ENCODE results near the gene PAGE4.

Gene PAGE4

DNA sequence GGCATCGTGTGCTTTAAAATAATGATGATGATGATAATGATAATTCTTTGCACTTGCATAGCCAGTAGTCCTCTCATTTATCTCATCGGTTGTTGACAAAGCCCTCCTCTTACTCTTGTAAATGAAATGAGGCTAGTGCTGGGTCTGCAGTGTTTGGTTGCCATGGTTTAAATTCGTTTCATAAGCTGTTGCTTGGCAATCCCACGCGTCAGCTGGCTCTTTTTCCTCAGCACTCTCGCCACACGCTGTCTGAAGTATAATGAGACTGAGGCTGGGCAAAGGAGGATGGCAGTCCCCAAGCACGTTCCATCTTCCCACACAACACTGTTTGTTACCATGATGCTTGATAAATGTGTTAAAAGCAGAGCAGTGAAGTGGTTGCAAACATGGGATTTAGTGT is 15.5 kb downstream of the PAGE4 start:
- TF ChIP-seq, protein P1, sequence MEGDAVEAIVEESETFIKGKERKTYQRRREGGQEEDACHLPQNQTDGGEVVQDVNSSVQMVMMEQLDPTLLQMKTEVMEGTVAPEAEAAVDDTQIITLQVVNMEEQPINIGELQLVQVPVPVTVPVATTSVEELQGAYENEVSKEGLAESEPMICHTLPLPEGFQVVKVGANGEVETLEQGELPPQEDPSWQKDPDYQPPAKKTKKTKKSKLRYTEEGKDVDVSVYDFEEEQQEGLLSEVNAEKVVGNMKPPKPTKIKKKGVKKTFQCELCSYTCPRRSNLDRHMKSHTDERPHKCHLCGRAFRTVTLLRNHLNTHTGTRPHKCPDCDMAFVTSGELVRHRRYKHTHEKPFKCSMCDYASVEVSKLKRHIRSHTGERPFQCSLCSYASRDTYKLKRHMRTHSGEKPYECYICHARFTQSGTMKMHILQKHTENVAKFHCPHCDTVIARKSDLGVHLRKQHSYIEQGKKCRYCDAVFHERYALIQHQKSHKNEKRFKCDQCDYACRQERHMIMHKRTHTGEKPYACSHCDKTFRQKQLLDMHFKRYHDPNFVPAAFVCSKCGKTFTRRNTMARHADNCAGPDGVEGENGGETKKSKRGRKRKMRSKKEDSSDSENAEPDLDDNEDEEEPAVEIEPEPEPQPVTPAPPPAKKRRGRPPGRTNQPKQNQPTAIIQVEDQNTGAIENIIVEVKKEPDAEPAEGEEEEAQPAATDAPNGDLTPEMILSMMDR (IDR thresholded peaks at IDR 0.05): no peak
- DNase-seq: no peak
- Histone ChIP-seq H3K27ac (no peak overlapping the region), H3K4me3 (no peak overlapping the region), H3K36me3 (no peaks in the 10 kb centered on the region), H3K27me3 (no peaks in the 10 kb centered on the region), H3K9me3 (no peaks in the 10 kb centered on the region), H3K4me1 (no peaks in the 10 kb centered on the region)
- intact Hi-C loops (cut with DNase I; ENCODE audit: low total_unique reads): no loop called here

DNA sequence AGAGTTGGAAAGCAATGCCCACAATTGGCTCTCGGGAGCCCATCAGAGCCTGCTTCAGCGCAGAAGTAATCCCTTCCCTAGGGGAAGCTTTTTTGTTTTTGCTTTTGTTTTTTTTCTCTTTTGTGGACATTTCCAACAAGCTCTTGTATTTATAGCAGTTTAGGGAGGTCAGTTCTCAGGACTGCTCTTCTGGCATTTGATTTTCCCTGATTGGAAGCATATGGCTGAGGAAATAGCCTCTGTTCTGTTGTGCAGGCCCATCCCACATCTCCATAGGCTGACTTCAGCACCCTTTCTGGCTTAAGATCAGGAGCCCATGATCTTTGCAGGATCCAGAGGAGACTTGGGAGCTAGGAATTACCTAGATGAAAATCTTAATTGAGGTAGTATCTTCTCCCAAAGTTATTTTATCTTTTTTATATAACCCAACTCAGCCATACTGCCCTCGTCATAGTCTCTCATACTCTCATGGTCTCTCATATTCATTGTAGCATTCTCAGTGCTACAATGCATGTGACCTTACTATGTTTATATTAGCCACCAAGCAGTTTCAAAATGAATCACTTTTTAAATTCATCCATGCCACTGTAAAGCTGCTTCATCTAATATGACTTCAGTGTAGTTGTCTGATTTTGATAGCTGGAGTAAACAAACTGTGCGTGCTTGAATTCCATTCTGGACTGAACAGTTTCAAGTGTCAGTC is 16.7 kb downstream of the PAGE4 start:
- TF ChIP-seq, protein P1 (IDR thresholded peaks at IDR 0.05): no peak
- Histone ChIP-seq H3K27me3 (no peaks in the 10 kb centered on the region), H3K36me3 (no peaks in the 10 kb centered on the region), H3K27ac (no peak overlapping the region), H3K4me1 (no peaks in the 10 kb centered on the region), H3K4me3 (no peak overlapping the region), H3K9me3 (no peaks in the 10 kb centered on the region)
- intact Hi-C loops (cut with DNase I; ENCODE audit: low total_unique reads): no loop called here
- DNase-seq: no peak

DNA sequence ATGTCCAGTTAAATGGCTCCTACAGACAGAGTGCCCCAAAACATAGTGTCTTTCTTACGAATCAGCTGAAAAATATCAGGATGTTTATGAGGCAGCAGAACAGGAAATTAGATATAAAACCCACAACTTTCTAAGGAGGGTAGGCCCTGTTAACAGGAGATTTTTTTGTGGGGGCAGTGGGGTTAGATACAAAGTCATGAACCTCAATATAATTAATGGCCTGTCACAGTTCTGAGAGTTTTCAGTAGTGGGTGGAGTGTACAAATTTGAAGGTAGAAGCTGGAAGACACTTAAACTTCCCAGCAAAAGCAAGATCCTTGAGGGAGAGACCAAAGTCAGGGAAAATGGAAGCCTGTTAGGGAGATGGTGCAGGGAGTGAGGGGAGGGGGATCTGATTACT is 17.4 kb downstream of the PAGE4 start:
- Histone ChIP-seq H3K4me1 (no peaks in the 10 kb centered on the region), H3K9me3 (no peaks in the 10 kb centered on the region), H3K27me3 (no peaks in the 10 kb centered on the region), H3K27ac (no peak overlapping the region), H3K36me3 (no peaks in the 10 kb centered on the region), H3K4me3 (no peak overlapping the region)
- TF ChIP-seq, protein P1 (IDR thresholded peaks at IDR 0.05): no peak
- intact Hi-C loops (cut with DNase I; ENCODE audit: low total_unique reads): no loop called here
- DNase-seq: no peak

DNA sequence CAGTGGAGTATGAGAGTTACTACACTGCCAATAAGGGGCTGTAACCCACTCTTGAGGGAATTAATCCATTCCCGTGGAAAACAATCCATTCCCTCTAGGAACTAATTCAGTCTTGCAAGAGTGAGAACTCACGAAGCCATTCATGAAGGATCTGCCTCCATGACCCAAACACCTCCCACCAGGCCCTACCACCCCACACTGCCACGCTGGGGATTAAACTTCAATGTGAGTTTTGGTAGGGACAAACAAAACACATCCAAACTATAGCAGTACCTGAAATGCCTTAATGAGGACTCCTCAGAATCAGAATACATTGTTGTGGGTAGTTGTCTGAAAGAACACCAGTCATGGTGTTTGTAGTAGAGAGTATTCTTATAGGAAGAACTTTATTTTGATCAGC is 19.2 kb downstream of the PAGE4 start:
- Histone ChIP-seq H3K9me3 (no peaks in the 10 kb centered on the region), H3K27me3 (no peaks in the 10 kb centered on the region), H3K4me1 (no peaks in the 10 kb centered on the region), H3K36me3 (no peaks in the 10 kb centered on the region), H3K27ac (no peak overlapping the region), H3K4me3 (no peak overlapping the region)
- DNase-seq: no peak
- TF ChIP-seq, protein P1 (IDR thresholded peaks at IDR 0.05): no peak
- intact Hi-C loops (cut with DNase I; ENCODE audit: low total_unique reads): no loop called here

DNA sequence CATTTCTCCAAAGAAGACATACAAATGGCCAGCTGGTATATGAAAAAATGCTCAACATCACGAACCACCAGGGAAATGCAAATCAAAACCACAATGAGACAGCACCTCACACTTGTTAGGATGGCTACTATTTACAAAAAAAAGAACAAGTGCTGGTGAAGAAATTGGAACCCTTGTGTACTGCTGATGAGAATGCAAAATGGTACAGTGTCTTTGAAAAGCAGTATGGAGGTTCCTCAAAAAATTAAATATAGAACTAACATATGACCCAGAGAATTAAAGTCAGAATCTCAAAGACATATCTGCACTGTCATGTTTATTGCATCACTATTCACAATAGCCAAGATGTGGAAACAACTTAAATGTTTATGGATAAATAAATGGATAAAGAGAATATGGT is 20.9 kb downstream of the PAGE4 start:
- no peak overlapping the region for H3K4me3 ChIP-seq
- no peaks in the 10 kb centered on the region for H3K9me3 ChIP-seq
- H3K36me3 ChIP-seq: no peaks in the 10 kb centered on the region
- intact Hi-C loops (cut with DNase I; ENCODE audit: low total_unique reads): no loop called here
- no peak for DNase-seq
- no peaks in the 10 kb centered on the region for H3K27me3 ChIP-seq
- H3K27ac ChIP-seq: no peak overlapping the region
- H3K4me1 ChIP-seq: no peaks in the 10 kb centered on the region
- TF ChIP-seq, protein P1 (IDR thresholded peaks at IDR 0.05): no peak

DNA sequence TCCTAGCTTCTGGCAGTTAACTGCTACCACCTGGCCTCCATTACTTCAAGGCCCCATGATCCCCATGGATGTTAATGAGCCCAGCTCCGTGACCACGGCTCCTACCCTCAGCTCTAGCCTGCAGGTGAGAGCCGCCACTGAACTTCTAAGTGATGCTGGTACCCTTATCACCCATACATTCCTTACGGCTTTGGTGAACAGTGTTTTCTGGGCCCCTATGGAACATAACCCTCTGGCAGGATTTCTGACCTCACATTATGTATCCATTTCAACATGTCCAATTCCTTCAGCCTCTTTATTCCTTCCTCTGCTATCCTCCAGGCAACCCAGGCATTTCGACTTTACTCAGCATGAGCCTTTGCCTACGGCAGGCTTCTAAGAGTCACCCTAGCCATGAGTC is 24.6 kb downstream of the PAGE4 start:
- Histone ChIP-seq H3K36me3 (no peaks in the 10 kb centered on the region), H3K9me3 (no peaks in the 10 kb centered on the region), H3K27me3 (no peaks in the 10 kb centered on the region), H3K4me3 (no peak overlapping the region), H3K27ac (no peak overlapping the region), H3K4me1 (no peaks in the 10 kb centered on the region)
- DNase-seq: no peak
- TF ChIP-seq, protein P1 (IDR thresholded peaks at IDR 0.05): no peak
- intact Hi-C loops (cut with DNase I; ENCODE audit: low total_unique reads): no loop called here

All from tibial artery (tissue), 4 donors.